GM21786 (cell line): ENCODE data around the gene RABGAP1.

Experiments used
- ATAC-seq: cut with Tn5 transposase; IDR thresholded peaks from one replicate; pipeline ENCODE4 v1.9.1; 2021; ENCODE audit not compliant: unreplicated experiment

RABGAP1 gene

GRCh38 chr9:123044586-123044985 lies 103.8 kb downstream of the RABGAP1 start:
- no peak for ATAC-seq

GRCh38 chr9:123046406-123047195 lies 105.8 kb downstream of the RABGAP1 start:
- no peak for ATAC-seq

- ATAC-seq, result no peak
Measured at GRCh38 chr9:123048748-123049147, 107.9 kb downstream of the RABGAP1 start.

GRCh38 chr9:123049589-123050222 lies 108.9 kb downstream of the RABGAP1 start:
- no peak for ATAC-seq

- no peak for ATAC-seq
Measured at GRCh38 chr9:123053046-123053445, 112.2 kb downstream of the RABGAP1 start.

GRCh38 chr9:123053711-123054110 lies 112.9 kb downstream of the RABGAP1 start:
- ATAC-seq, result no peak

GRCh38 chr9:123058834-123059233 lies 118.0 kb downstream of the RABGAP1 start:
- no peak for ATAC-seq

- ATAC-seq, result no peak
Measured at GRCh38 chr9:123059472-123060220, 118.8 kb downstream of the RABGAP1 start.

GRCh38 chr9:123061216-123061615 lies 120.4 kb downstream of the RABGAP1 start:
- no peak for ATAC-seq

GRCh38 chr9:123062351-123063176 lies 121.7 kb downstream of the RABGAP1 start:
- ATAC-seq, result no peak

GRCh38 chr9:123063177-123063598 lies 122.4 kb downstream of the RABGAP1 start:
- no peak for ATAC-seq

GRCh38 chr9:123063896-123064295 lies 123.1 kb downstream of the RABGAP1 start:
- no peak for ATAC-seq

GRCh38 chr9:123064716-123065115 lies 123.9 kb downstream of the RABGAP1 start:
- no peak for ATAC-seq

- ATAC-seq, result no peak
Measured at GRCh38 chr9:123065196-123065595, 124.4 kb downstream of the RABGAP1 start.

- no peak for ATAC-seq
Measured at GRCh38 chr9:123067136-123067535, 126.3 kb downstream of the RABGAP1 start.

GRCh38 chr9:123069010-123069481 lies 128.2 kb downstream of the RABGAP1 start:
- ATAC-seq, result no peak

GRCh38 chr9:123070198-123070597 lies 129.4 kb downstream of the RABGAP1 start:
- no peak for ATAC-seq

GRCh38 chr9:123072407-123072995 lies 131.7 kb downstream of the RABGAP1 start:
- no peak for ATAC-seq

- ATAC-seq, result no peak
Measured at GRCh38 chr9:123073441-123073840, 132.6 kb downstream of the RABGAP1 start.

GRCh38 chr9:123073991-123074422 lies 133.2 kb downstream of the RABGAP1 start:
- no peak for ATAC-seq
